Lung (tissue), 16 donors: ENCODE results near the gene GOLIM4. TPM values are rescaled to one million over a fixed set of nuclear protein-coding genes. Genes with fewer than 3 reads are reported as not detected.

Experiments
- ATAC-seq: fragments of 200-7000 bp; cut with Tn5 transposase; one replicate; pipeline ENCODE4 v1.9.1; 2020; ENCODE audit warnings: moderate number of reproducible peaks; ENCODE audit not compliant: insufficient read depth, low FRiP score
- DNase-seq, 3 donors: peaks; one replicate each; pipeline ENCODE4 v3.0.0-alpha.2; 2013 to 2017
- H3K27ac ChIP-seq, 2 donors: one replicate each; pipeline ENCODE4 v1.5.1; 2013; ENCODE audit warnings: mild to moderate bottlenecking in 2 of 2, moderate library complexity in 2 of 2, control low read depth in 1 of 2, inconsistent platforms in 1 of 2, low read depth in 1 of 2, low read length in 1 of 2
- H3K27me3 ChIP-seq, 3 donors: one replicate each; pipeline ENCODE4 v1.5.1; 2013; ENCODE audit warnings: low read length in 2 of 3; ENCODE audit not compliant: control insufficient read depth in 3 of 3, insufficient read depth in 3 of 3
- H3K36me3 ChIP-seq, 4 donors: one replicate each; pipeline ENCODE4 v1.5.1; 2013; ENCODE audit warnings: low read length in 4 of 4, mild to moderate bottlenecking in 1 of 4, moderate library complexity in 1 of 4; ENCODE audit not compliant: control insufficient read depth in 4 of 4, insufficient read depth in 4 of 4
- H3K4me1 ChIP-seq, 5 donors: one replicate each; pipeline ENCODE4 v1.5.1; 2013; ENCODE audit warnings: low read length in 5 of 5, mild to moderate bottlenecking in 2 of 5, moderate library complexity in 1 of 5; ENCODE audit not compliant: control insufficient read depth in 5 of 5, insufficient read depth in 5 of 5
- H3K4me3 ChIP-seq: one replicate; pipeline ENCODE4 v1.5.1; 2013; ENCODE audit warnings: mild to moderate bottlenecking, control low read depth, moderate library complexity
- H3K9ac ChIP-seq, 2 donors: one replicate each; pipeline ENCODE4 v1.5.1; 2013; ENCODE audit warnings: low read length in 2 of 2, control low read depth in 1 of 2; ENCODE audit not compliant: insufficient read depth in 1 of 2
- H3K9me3 ChIP-seq, 4 donors: one replicate each; pipeline ENCODE4 v1.5.1; 2013; ENCODE audit warnings: low read length in 3 of 4, mild to moderate bottlenecking in 1 of 4, moderate library complexity in 1 of 4; ENCODE audit not compliant: control insufficient read depth in 4 of 4, insufficient read depth in 3 of 4
- CTCF ChIP-seq: IDR thresholded peaks from 2 replicates; pipeline ENCODE4 v1.5.1; 2012; ENCODE audit warnings: mild to moderate bottlenecking; ENCODE audit errors: control extremely low read depth, extremely low read depth
- WGBS, 2 donors: extraction: QIAGEN DNeasy Blood & Tissue Kit; methylation state at CpG; one replicate each; pipeline ENCODE4 v1.1.7; 2013; 5-methylcytosine and 5-hydroxymethylcytosine counted together
- long read RNA-seq, 5 donors: transcript quantifications; one replicate each; lab custom pipeline, GENCODE V29; 2026
- polyA plus RNA-seq, 2 donors: library from polyadenylated mRNA; stranded (reverse); fragments of 200-250 nt; gene quantifications; one replicate each; pipeline ENCODE4 v1.2.1, GENCODE V29; 2013
- total RNA-seq, 2 donors: library from RNA; depleted of rRNA in 1 of 2; stranded (reverse); fragments of >200 nt in 1 of 2; gene quantifications; one replicate each; pipeline ENCODE4 v1.2.1, GENCODE V29; 2014 to 2021
- donor health status: control.
- donor health status: control.
- donor health status: Bipolar disorder and iron deficiency.
- donor health status: healthy.
- donor health status: DM: yes; HTN: yes; CAD: no.

GOLIM4 gene
- total RNA-seq, result 10 to 100 TPM; 40.6 to 52.9 TPM
- polyA plus RNA-seq, result 10 to 100 TPM; 22.2 to 26.0 TPM
- long read RNA-seq, donor 1, full-length matches to known transcripts, result 2 of 2 reads
- long read RNA-seq, donor 1, partial matches to known transcripts, result 0 of 2 reads
- long read RNA-seq, donor 1, other reads (novel, unspliced or antisense), result 0 of 2 reads
- long read RNA-seq, donor 2, result 0 reads
- long read RNA-seq, donor 3, full-length matches to known transcripts, result 1 of 1 reads
- long read RNA-seq, donor 3, partial matches to known transcripts, result 0 of 1 reads
- long read RNA-seq, donor 3, other reads (novel, unspliced or antisense), result 0 of 1 reads
- long read RNA-seq, donor 4, result 0 reads
- long read RNA-seq, donor 5, full-length matches to known transcripts, result 2 of 2 reads
- long read RNA-seq, donor 5, partial matches to known transcripts, result 0 of 2 reads
- long read RNA-seq, donor 5, other reads (novel, unspliced or antisense), result 0 of 2 reads

DNA sequence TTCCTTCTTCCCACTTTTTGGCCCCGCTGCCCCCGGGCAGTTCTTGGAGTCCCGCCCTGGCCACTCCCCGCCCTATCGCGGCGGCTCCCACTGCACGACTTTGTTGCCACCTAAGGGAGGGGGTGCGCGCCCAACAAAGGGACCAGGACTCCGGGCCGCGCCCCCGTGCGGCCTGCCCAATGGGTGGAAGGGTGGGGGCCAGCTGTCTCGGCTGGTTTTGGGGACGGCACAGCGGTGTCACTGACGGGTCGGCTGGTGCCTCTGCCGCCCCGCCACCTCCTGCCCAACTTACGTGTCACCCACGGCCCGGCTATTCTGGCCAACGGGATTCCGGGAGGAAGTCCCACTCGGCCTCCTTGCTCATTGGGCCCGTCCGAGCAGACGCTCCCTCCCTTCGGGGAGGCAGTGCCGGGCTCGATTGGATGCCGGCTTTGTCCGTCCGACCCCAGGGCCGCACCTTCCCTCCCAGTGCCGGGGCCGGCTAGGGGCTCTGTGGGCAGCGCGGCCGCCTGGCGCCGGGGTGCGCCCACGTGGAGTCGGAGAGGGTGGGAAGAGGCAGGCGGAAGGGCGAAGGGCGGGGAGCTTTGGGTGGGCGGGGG is at the start of gene GOLIM4:
Gene GOLIM4 (minus strand): TSS at position 314 of the 599 bp plus-strand sequence. CDS start 639 bp downstream, outside the sequence.
- ATAC-seq, result peak; percentile 92
- peak; percentile 97 to 98 (median 98) for DNase-seq
- no peak for TF ChIP-seq CTCF
- Histone ChIP-seq H3K27me3 (no peaks in the 10 kb centered on the region), H3K27ac (peak within 1 kb of the TSS; percentile 91 to 98), H3K9ac (peak within 1 kb of the TSS; percentile 67 to 71), H3K9me3 (no peaks in the 10 kb centered on the region), H3K4me1 (peaks cover 3 to 38% (median 12%) of the 10 kb centered on the region in 5 donors), H3K36me3 (no peaks in the 10 kb centered on the region), H3K4me3 (peak within 1 kb of the TSS; percentile 87)
- 0% methylated on average over 46 to 52 of the region's 52 CpGs for WGBS, 2 donors

DNA sequence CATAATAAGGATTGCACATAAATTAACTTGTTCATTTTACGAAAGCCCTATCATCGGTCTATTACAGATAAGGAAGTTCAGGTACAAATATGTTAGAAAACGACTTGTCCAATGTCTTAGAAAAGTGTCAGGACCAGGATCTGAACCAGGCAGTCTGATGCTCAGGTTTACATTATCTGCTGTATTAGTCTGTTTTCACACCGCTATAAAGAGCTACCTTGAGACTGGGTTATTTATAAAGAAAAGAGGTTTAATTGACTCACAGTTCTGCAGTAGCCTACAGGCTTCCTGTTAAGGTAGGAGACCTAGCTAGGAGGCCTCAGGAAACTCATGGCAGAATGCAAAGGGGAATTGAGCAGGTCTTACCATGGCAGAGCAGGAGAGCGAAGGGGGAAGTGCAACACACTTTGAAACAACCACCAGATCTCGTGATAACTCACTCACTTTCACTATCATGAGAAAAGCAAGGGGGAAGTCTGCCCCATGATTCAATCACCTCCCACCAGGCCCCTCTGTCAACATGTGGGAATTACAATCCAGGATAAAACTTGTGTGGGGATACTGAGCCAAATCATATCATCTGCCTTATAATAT is 45.8 kb upstream of the GOLIM4 start:
- 65 to 79% methylated on average over 6 of the region's 6 CpGs for WGBS, 2 donors
- no peak for DNase-seq
- ATAC-seq, result no peak
- TF ChIP-seq CTCF, result no peak
- Histone ChIP-seq H3K27me3 (no peaks in the 10 kb centered on the region), H3K36me3 (no peaks in the 10 kb centered on the region), H3K27ac (no peak overlapping the region), H3K9me3 (no peaks in the 10 kb centered on the region), H3K4me1 (peaks cover 0 to 17% (median 0%) of the 10 kb centered on the region in 5 donors), H3K9ac (no peak overlapping the region), H3K4me3 (no peak overlapping the region)

DNA sequence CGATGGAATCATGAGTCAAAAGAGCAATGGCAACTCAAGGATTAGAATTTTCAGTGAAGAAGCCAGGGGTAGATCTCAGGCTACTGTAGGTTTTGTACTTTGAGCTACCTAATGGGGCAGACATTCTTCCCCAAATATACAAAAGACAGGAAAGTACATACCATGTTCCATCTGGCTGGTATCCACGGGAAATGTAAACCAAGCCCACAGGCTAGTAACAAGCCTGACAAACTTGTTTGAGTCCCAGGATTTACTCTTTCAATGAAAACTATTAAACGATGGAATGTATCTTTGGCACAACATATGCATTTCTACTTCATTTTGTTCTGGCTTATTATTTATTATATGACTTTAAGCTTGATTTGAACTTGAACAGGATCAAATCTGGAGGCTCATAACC is 44.2 kb upstream of the GOLIM4 start:
- Histone ChIP-seq H3K27me3 (no peaks in the 10 kb centered on the region), H3K4me1 (peaks cover 0 to 17% (median 0%) of the 10 kb centered on the region in 5 donors), H3K36me3 (no peaks in the 10 kb centered on the region), H3K9ac (no peak overlapping the region), H3K27ac (no peak overlapping the region), H3K9me3 (no peaks in the 10 kb centered on the region), H3K4me3 (no peak overlapping the region)
- DNase-seq, result peak in 1 of 3 donors; percentile 37
- TF ChIP-seq CTCF, result no peak
- 62 to 82% methylated on average over 3 of the region's 3 CpGs for WGBS, 2 donors
- no peak for ATAC-seq
